Measurements from ENCODE around the gene CTXN2. TPM values are rescaled to one million over a fixed set of nuclear protein-coding genes. Genes with fewer than 3 reads are reported as not detected.

The CTXN2 gene
- polyA plus RNA-seq, 1 of the 3 experiments (the other 2 are of a cell fraction) = 0.02 TPM

- CTCF ChIA-PET = interaction anchor here (0.9 to 1.7 kb wide), 3 partner anchors 12 to 110 kb away, joined by 3 to 5 read pairs (median 3); no protein-coding TSS in a partner anchor
- no peak for DNase-seq
Measured at GRCh38 chr15:48222627-48223026, 31.2 kb downstream of the CTXN2 start.

More at GRCh38 chr15:48222627-48223026, 31.2 kb downstream of the CTXN2 start:
- Histone ChIP-seq H3K27ac (ENCODE audit: low read depth in 2 of 2, low read length in 1 of 2) (no peak overlapping the region), H3K9me3 (no peaks in the 10 kb centered on the region), H2AFZ (ENCODE audit: low read depth) (no peak overlapping the region), H4K20me1 (ENCODE audit: insufficient read depth) (no peaks in the 10 kb centered on the region), H3K4me2 (no peak overlapping the region), H3K27me3 (ENCODE audit: insufficient read depth) (no peaks in the 10 kb centered on the region), H3F3A (replicated peaks; ENCODE audit: insufficient read depth) (no peaks in the 10 kb centered on the region), H3K9ac (no peak overlapping the region), H3K9me2 (no peaks in the 10 kb centered on the region), H3K79me2 (ENCODE audit: insufficient read depth) (no peaks in the 10 kb centered on the region), H3K4me3 (ENCODE audit: low read depth in 2 of 2, low read length in 1 of 2) (no peak overlapping the region), H3K4me1 (ENCODE audit: control insufficient read depth in 1 of 2, insufficient read depth in 2 of 2, low read depth in 1 of 2, low read length in 1 of 2) (no peaks in the 10 kb centered on the region), H3K36me3 (replicated peaks in 1 of 2; ENCODE audit: control insufficient read depth in 1 of 2, insufficient read depth in 2 of 2, low read length in 1 of 2) (no peaks in the 10 kb centered on the region)
- WGBS (ENCODE audit: low lambda C conversion rate) = 9% methylated on average over 1 of the region's 1 CpG
- no peak for TF ChIP-seq TAF1 (IDR thresholded peaks at IDR 0.05; ENCODE audit: borderline replicate concordance, low read depth, low read length)
- TF ChIP-seq, protein P1, sequence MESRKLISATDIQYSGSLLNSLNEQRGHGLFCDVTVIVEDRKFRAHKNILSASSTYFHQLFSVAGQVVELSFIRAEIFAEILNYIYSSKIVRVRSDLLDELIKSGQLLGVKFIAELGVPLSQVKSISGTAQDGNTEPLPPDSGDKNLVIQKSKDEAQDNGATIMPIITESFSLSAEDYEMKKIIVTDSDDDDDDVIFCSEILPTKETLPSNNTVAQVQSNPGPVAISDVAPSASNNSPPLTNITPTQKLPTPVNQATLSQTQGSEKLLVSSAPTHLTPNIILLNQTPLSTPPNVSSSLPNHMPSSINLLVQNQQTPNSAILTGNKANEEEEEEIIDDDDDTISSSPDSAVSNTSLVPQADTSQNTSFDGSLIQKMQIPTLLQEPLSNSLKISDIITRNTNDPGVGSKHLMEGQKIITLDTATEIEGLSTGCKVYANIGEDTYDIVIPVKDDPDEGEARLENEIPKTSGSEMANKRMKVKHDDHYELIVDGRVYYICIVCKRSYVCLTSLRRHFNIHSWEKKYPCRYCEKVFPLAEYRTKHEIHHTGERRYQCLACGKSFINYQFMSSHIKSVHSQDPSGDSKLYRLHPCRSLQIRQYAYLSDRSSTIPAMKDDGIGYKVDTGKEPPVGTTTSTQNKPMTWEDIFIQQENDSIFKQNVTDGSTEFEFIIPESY (IDR thresholded peaks at IDR 0.05; ENCODE audit: borderline replicate concordance, low read depth) = no peak
- no peak for TF ChIP-seq ELF1 (IDR thresholded peaks at IDR 0.05)
- TF ChIP-seq YY1 (IDR thresholded peaks at IDR 0.05; ENCODE audit: low read depth) = no peak
- TF ChIP-seq RXRA (IDR thresholded peaks at IDR 0.05; ENCODE audit: borderline replicate concordance, low read depth) = no peak
- TF ChIP-seq POLR2AphosphoS5 (IDR thresholded peaks at IDR 0.05; ENCODE audit: low read depth, low read length) = no peak
- TF ChIP-seq, protein P2, sequence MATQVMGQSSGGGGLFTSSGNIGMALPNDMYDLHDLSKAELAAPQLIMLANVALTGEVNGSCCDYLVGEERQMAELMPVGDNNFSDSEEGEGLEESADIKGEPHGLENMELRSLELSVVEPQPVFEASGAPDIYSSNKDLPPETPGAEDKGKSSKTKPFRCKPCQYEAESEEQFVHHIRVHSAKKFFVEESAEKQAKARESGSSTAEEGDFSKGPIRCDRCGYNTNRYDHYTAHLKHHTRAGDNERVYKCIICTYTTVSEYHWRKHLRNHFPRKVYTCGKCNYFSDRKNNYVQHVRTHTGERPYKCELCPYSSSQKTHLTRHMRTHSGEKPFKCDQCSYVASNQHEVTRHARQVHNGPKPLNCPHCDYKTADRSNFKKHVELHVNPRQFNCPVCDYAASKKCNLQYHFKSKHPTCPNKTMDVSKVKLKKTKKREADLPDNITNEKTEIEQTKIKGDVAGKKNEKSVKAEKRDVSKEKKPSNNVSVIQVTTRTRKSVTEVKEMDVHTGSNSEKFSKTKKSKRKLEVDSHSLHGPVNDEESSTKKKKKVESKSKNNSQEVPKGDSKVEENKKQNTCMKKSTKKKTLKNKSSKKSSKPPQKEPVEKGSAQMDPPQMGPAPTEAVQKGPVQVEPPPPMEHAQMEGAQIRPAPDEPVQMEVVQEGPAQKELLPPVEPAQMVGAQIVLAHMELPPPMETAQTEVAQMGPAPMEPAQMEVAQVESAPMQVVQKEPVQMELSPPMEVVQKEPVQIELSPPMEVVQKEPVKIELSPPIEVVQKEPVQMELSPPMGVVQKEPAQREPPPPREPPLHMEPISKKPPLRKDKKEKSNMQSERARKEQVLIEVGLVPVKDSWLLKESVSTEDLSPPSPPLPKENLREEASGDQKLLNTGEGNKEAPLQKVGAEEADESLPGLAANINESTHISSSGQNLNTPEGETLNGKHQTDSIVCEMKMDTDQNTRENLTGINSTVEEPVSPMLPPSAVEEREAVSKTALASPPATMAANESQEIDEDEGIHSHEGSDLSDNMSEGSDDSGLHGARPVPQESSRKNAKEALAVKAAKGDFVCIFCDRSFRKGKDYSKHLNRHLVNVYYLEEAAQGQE (IDR thresholded peaks at IDR 0.05; ENCODE audit: low read depth, low read length) = no peak
- TF ChIP-seq, protein P3, sequence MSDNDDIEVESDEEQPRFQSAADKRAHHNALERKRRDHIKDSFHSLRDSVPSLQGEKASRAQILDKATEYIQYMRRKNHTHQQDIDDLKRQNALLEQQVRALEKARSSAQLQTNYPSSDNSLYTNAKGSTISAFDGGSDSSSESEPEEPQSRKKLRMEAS (IDR thresholded peaks at IDR 0.05; ENCODE audit: low read depth) = no peak
- TF ChIP-seq, protein P4, sequence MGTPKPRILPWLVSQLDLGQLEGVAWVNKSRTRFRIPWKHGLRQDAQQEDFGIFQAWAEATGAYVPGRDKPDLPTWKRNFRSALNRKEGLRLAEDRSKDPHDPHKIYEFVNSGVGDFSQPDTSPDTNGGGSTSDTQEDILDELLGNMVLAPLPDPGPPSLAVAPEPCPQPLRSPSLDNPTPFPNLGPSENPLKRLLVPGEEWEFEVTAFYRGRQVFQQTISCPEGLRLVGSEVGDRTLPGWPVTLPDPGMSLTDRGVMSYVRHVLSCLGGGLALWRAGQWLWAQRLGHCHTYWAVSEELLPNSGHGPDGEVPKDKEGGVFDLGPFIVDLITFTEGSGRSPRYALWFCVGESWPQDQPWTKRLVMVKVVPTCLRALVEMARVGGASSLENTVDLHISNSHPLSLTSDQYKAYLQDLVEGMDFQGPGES (IDR thresholded peaks at IDR 0.05; ENCODE audit: low read depth, low read length) = no peak
- no peak for TF ChIP-seq CHD2 (IDR thresholded peaks at IDR 0.05; ENCODE audit: low read length, partially characterized antibody)
- TF ChIP-seq, protein P5, sequence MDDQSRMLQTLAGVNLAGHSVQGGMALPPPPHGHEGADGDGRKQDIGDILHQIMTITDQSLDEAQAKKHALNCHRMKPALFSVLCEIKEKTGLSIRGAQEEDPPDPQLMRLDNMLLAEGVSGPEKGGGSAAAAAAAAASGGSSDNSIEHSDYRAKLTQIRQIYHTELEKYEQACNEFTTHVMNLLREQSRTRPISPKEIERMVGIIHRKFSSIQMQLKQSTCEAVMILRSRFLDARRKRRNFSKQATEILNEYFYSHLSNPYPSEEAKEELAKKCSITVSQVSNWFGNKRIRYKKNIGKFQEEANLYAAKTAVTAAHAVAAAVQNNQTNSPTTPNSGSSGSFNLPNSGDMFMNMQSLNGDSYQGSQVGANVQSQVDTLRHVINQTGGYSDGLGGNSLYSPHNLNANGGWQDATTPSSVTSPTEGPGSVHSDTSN (IDR thresholded peaks at IDR 0.05) = no peak
- TF ChIP-seq TEAD4 (IDR thresholded peaks at IDR 0.05; ENCODE audit: borderline replicate concordance, insufficient read depth) = no peak
- no peak for TF ChIP-seq JUND (IDR thresholded peaks at IDR 0.05)
- no peak for TF ChIP-seq RCOR1 (IDR thresholded peaks at IDR 0.05; ENCODE audit: low read length)
- POLR2A ChIA-PET = no interaction called here

All from SK-N-SH (cell line).